GM19023 (cell line): ENCODE data around the gene CAPS.

Experiments used
- ATAC-seq: cut with Tn5 transposase; IDR thresholded peaks from one replicate; pipeline ENCODE4 v1.9.1; 2021; ENCODE audit warnings: mild to moderate bottlenecking, moderate library complexity; ENCODE audit not compliant: unreplicated experiment

CAPS gene

GRCh38 chr19:5932609-5933262, 18.7 kb downstream of the CAPS start:
- ATAC-seq, result no peak

- ATAC-seq, result no peak
Measured at GRCh38 chr19:5933391-5934068, 19.5 kb downstream of the CAPS start.

- ATAC-seq, result no peak
Measured at GRCh38 chr19:5934069-5934401, 20.0 kb downstream of the CAPS start.

- no peak for ATAC-seq
Measured at GRCh38 chr19:5934774-5935472, 20.9 kb downstream of the CAPS start.

GRCh38 chr19:5935473-5936291, 21.6 kb downstream of the CAPS start:
- ATAC-seq, result no peak

- no peak for ATAC-seq
Measured at GRCh38 chr19:5936292-5936592, 22.2 kb downstream of the CAPS start.

GRCh38 chr19:5937550-5937949, 23.5 kb downstream of the CAPS start:
- no peak for ATAC-seq

- no peak for ATAC-seq
Measured at GRCh38 chr19:5940260-5941208, 26.5 kb downstream of the CAPS start.

GRCh38 chr19:5941673-5942072, 27.6 kb downstream of the CAPS start:
- ATAC-seq, result no peak

GRCh38 chr19:5943045-5943444, 29.0 kb downstream of the CAPS start:
- no peak for ATAC-seq

- ATAC-seq, result no peak
Measured at GRCh38 chr19:5943623-5944022, 29.6 kb downstream of the CAPS start.

- ATAC-seq, result no peak
Measured at GRCh38 chr19:5947435-5947834, 33.4 kb downstream of the CAPS start.

GRCh38 chr19:5948752-5949564, 34.9 kb downstream of the CAPS start:
- ATAC-seq, result no peak

- no peak for ATAC-seq
Measured at GRCh38 chr19:5949792-5950305, 35.8 kb downstream of the CAPS start.

- ATAC-seq, result no peak
Measured at GRCh38 chr19:5950741-5951140, 36.7 kb downstream of the CAPS start.

- ATAC-seq, result no peak
Measured at GRCh38 chr19:5951338-5951861, 37.3 kb downstream of the CAPS start.

GRCh38 chr19:5952193-5953029, 38.4 kb downstream of the CAPS start:
- no peak for ATAC-seq

GRCh38 chr19:5953030-5953589, 39.1 kb downstream of the CAPS start:
- no peak for ATAC-seq
